HEK293T (cell line): ENCODE results near the gene CHRNG.

ENCODE experiments used
- BHLHE40 ChIP-seq: fragments of 450-650 bp; IDR thresholded peaks from 2 replicates; pipeline ENCODE4 v1.6.1; 2016; ENCODE audit warnings: mild to moderate bottlenecking, moderate library complexity, borderline replicate concordance
- CTBP1 ChIP-seq: fragments of 450-650 bp; IDR thresholded peaks from 2 replicates; pipeline ENCODE4 v1.6.1; 2016; ENCODE audit warnings: borderline replicate concordance
- FOXM1 ChIP-seq: fragments of 450-650 bp; IDR thresholded peaks from 2 replicates; pipeline ENCODE4 v1.6.1; 2017; ENCODE audit warnings: mild to moderate bottlenecking, borderline replicate concordance
- L3MBTL2 ChIP-seq: fragments of 450-650 bp; conservative IDR thresholded peaks from 2 replicates; pipeline ENCODE4 v1.6.1; 2016; ENCODE audit warnings: mild to moderate bottlenecking
- NFRKB ChIP-seq: fragments of 450-650 bp; IDR thresholded peaks from 2 replicates; pipeline ENCODE4 v1.6.1; 2016; ENCODE audit warnings: mild to moderate bottlenecking, moderate library complexity
- TARDBP ChIP-seq: fragments of 450-650 bp; IDR thresholded peaks from 2 replicates; pipeline ENCODE4 v1.6.1; 2016

- TF ChIP-seq TARDBP: no peak
- no peak for TF ChIP-seq L3MBTL2
- TF ChIP-seq CTBP1: no peak
- TF ChIP-seq BHLHE40: no peak
- TF ChIP-seq FOXM1: no peak
- no peak for TF ChIP-seq NFRKB
Observed at GRCh38 chr2:232492236-232492848, 47.1 kb upstream of the CHRNG start.
